GM21529 (cell line): ENCODE measurements around the gene GYPC.
"Not testable (repeated sequence)": the region's sequence is repeated elsewhere in the genome, so short reads cannot be mapped to it uniquely, and the experiment has no call there.

Experiments
- ATAC-seq: cut with Tn5 transposase; IDR thresholded peaks from one replicate; pipeline ENCODE4 v1.9.1; 2021; ENCODE audit not compliant: unreplicated experiment

GYPC gene

GRCh38 chr2:126668254-126668653 lies 12.3 kb downstream of the GYPC start:
- no peak for ATAC-seq

GRCh38 chr2:126669772-126670171 lies 13.8 kb downstream of the GYPC start:
- ATAC-seq: no peak

DNA sequence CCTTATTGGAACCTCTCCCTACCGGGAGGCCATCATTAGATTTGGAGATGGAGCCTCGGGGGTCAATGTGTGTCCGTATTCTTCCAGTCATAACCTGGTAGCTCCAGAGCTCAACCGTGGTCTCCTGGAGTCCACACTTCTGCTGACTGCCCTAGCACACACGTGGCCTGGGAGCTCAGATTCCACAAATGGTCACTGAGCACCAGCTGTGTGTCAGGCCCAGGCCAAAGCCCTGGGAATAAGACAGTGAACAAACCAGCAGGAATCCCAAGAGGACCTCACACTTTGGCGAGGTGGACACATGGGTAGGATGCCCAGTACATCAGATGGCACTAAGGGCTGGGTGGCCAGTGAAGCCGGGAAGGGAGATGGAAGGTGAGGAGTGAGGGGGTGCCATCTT lies 15.5 kb downstream of the GYPC start:
- ATAC-seq: no peak

- no peak for ATAC-seq
Observed at GRCh38 chr2:126672980-126673605, 17.1 kb downstream of the GYPC start.

DNA sequence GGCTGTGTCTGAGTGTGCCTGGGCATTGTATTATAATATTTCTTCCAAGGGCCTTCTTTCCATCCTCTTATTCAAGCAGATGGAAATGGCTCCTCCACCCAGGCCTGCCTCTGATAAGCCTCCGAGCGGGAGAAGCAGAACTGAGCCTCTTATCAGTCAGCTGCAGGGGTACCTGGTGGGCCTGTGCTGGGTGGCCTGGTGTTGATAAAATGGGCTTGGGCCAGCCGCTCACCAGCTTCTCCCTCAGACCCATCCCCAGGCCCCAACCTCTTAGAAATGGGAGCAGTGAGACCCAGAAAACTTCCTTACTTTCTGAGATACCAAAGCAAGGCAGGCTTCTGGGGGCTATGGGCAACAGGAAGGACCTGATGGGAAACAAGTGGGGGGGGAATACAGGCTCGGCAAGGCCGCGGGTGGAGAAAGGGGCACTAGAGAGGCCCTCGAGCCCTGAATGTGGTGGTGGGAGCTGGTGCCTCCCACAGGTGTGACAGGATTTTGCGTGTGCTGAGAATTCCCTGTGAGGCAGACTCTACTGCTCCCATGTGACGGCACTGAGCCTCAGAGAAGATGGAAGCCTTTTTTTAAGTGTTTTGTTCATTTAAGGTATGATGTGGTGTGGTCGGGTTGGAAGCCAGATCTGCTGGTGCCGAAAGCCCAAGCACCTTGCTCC lies 18.3 kb downstream of the GYPC start:
- ATAC-seq: no peak

- ATAC-seq: no peak
Observed at GRCh38 chr2:126675637-126676036, 19.7 kb downstream of the GYPC start.

DNA sequence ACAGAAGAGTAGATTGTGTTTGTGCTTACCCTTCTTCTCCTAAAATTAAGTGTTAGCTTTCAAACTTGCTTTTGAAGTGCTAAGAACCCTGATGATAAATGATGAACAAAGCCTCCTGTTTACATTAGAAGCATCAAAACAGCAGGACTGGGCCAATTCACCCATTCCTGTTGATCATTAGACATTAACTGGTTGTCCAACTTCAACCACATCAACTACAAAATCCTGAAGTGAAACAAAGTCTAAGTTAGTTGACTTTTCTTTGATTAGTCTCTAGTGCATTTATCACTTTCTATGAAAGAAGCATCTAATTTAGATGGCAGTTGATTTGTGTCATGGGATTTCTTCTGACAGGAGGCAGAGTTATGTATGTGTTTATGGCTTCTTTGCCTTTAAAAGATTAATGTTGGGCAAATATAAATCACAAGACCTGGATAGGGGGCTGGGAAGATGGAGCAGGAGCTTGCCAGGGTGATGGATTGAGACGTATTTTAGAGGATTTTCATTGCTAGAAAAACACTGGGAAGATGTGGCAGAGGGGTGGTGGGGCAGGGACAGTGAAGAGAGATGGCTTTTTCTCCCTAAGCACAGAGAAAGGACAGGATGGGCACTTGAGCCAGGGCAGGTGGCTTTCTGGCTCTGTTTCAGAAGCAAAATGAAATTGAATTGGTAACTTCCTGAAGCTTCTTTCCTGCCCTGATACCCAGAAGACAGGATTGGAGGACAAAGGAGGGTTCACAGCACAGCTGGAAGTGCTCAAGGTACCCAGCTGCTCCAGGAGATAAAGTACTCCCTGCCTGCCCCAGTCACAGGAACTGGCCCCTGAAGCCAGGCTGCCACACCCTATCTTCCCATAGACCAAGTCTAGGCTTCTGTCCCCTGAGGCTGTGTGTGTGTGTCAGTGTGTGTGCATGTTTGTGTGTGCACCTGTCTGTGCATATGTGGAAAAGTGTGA lies 20.5 kb downstream of the GYPC start:
- no peak for ATAC-seq

- no peak for ATAC-seq
Observed at GRCh38 chr2:126677176-126677538, 21.2 kb downstream of the GYPC start.

- no peak for ATAC-seq
Observed at GRCh38 chr2:126678269-126679065, 22.5 kb downstream of the GYPC start.

- no peak for ATAC-seq
Observed at GRCh38 chr2:126679094-126679713, 23.2 kb downstream of the GYPC start.

DNA sequence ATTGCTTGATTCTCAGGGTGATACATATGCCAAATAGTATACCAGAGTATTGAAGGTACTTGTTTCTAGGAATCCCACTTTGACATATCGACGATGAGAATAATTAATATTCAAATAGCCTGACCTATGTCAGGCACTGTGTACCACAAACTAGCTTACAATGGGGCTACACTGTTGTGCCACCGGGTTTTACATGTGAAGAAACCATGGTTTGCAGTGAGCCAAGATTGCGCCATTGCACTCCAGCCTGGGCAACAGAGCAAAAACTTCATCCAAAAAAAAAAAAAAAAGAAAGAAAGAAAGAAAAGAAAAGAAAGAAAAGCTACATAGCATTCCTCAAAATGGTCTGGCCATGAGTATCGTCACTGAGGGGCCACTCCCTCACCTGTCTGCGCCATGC lies 25.5 kb downstream of the GYPC start:
- ATAC-seq: no peak

GRCh38 chr2:126685629-126686028 lies 29.7 kb downstream of the GYPC start:
- ATAC-seq: no peak

DNA sequence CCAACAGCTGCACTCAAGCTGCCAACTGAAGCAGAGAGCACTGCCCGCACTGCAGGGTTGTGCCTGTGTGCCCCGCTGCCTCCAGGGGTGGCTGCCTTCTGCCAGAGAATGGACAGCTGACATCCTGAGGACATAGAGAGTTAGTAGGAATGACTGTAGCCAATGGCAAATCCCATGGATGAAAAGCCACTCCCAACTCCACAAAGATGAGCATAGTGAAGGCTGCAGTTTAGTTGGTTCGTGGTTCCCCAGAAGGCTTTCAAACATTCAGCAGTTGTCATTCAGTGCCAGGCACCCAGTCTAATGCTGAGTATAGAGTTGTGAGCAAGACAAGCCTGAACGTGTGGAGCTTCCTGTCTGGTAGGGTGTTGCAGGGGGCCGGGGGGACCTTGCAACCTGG lies 30.3 kb downstream of the GYPC start:
- no peak for ATAC-seq

DNA sequence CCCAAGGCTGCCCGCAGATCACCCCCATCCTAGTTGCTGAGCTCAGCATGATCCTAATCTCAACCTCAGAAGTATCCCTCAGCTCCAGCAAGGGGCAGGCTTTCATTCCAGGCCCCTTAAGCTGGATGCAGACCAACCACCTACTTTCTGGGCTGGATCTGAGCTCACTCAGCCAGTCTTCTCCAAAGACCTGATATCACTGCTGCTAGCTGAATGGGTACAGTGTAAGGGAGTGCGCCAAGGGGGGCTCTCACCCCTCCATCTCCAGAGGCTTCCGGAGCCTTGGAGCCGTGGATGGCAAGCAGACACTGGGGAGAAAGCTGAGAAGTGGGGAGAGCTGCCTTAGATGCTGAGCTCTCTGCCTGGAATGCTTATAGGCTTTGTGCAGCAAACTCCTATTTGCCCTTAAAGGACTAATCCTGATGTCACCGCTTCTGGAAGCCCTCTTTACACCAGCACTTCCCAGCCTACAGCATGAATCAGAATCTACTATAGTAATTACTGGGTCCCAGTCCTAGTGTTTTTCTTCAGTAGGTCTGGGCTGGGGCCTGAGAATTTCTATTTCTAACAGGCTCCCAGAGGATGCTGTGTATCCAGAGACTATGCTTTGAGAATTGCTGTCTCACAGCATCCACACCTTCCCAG lies 31.0 kb downstream of the GYPC start:
- ATAC-seq: no peak

- ATAC-seq: no peak
Observed at GRCh38 chr2:126687503-126687902, 31.5 kb downstream of the GYPC start.

GRCh38 chr2:126688594-126688993 lies 32.6 kb downstream of the GYPC start:
- ATAC-seq: not testable (repeated sequence)

DNA sequence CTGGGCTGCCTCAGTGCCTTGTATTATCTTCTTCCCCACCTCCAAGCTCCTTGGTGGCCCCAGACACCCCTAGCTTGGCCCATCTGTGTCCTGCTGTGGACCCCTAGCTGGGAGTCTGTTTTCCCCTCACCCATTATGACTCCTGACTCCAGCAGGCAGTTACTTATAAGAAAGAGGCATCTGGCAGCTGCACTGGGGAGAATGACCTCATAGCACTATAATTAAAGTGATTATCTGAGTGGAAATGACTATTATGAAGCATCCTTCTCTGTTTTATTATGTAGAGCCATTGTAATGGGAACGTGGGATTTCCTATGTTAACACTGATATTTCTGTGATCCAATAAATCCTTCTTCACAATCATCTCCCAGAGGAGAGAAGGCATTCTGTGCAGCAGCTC lies 36.3 kb downstream of the GYPC start:
- not testable (repeated sequence) for ATAC-seq

DNA sequence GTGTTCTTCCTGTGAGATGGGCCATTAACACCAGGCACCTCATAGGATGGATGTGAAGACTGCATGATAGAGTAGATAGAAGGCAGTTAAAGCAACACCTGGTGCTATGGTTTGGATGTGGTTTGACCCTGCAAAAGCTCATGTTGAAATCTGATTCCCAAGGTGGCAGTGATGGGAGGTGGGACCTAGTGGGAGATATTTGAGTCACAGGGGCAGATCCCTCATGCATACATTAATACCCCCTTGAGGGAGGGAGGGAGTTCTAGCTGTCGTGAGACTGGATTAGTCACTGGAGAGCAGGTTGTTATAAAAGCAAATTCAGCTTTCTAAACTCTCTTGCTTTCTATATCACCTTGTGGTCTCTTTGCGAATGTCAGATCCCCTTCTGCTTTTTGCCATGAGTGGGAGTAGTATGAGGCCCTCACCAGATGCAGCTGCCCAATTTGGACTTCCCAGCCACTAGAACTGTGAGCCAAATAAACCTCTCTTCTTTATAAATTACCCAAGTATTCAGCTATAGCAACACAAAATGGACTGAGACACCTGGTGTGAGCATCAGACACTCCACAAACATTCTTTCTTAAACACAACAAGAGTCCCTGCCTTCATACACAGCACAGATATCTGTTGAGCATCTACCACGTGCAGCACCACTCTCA lies 37.1 kb downstream of the GYPC start:
- not testable (repeated sequence) for ATAC-seq

DNA sequence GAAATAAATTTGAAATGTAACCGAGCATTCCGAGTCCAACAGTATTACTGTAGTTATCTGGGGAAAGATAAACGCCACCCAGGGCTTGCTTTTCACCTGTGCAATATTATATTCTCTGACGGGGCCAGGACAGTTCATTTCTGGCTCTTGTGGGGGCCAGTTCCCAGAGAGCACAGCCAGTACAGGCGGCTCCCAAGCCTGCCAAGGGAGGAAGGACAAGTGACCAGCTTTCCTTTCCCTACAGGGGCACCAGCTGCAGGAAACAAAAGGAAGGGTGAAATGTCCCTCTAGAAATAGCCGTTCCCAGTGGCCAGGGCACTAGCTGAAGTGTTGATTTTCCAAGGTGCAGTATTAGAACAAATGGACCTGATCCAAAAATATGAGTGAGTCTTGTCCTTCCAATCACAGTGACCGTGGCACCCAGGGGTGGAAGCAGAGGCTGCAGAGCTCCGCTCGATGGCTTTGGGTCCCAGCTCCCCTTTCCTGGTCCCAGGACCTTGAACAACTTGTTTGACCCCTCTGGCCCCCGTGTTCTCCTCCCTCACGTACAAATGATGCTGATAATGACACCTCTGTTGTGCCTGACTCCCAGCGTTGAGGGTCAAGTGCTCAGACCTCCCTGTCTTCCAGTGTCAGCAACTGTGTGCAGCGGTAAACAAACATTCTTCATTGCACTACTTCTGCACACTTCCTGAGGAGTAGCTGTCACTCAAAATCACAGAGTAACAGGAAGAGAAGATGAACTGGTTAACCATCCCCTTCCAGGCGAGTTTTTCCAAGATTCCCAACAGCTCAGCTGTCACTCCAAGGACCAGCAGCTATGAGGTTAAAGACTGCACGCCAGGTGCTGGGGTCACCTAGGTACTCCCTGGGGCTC lies 40.9 kb downstream of the GYPC start:
- ATAC-seq: no peak
